ENCODE measurements around the gene LOX. TPM values are rescaled to one million over a fixed set of nuclear protein-coding genes. Genes with fewer than 3 reads are reported as not detected.
A peak's percentile ranks its signal among the peaks of the same experiment; 100 is the strongest.

LOX gene
- total and polyA plus RNA-seq, 9 of the 15 experiments (the other 6 are each of a cell fraction or from before 2014, with no cell fraction given), result 0.06 to 0.09 TPM; not detected in 7

DNA sequence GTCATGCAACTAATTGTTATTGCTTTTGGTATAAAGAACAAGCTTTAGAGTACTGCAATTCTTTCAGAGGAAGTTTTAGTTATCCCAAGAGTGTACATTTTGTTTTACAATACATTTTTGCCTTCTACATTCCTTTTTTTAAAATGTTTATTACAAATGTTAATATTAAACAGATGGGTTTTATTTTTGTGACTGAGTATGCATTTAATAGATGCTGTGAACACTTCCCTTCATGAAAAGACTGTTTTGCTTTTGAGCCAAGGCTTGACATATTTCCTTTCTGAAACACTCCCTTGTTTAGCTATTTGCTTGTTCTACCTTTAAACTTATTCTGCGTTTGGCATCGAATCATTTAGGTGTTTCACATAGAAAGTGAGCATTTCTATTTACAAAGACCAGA, 36.4 kb upstream of the LOX start:
- no peak for TF ChIP-seq KAT2B (IDR thresholded peaks at IDR 0.05; ENCODE audit: low read depth, low read length)
- TF ChIP-seq, protein P1, sequence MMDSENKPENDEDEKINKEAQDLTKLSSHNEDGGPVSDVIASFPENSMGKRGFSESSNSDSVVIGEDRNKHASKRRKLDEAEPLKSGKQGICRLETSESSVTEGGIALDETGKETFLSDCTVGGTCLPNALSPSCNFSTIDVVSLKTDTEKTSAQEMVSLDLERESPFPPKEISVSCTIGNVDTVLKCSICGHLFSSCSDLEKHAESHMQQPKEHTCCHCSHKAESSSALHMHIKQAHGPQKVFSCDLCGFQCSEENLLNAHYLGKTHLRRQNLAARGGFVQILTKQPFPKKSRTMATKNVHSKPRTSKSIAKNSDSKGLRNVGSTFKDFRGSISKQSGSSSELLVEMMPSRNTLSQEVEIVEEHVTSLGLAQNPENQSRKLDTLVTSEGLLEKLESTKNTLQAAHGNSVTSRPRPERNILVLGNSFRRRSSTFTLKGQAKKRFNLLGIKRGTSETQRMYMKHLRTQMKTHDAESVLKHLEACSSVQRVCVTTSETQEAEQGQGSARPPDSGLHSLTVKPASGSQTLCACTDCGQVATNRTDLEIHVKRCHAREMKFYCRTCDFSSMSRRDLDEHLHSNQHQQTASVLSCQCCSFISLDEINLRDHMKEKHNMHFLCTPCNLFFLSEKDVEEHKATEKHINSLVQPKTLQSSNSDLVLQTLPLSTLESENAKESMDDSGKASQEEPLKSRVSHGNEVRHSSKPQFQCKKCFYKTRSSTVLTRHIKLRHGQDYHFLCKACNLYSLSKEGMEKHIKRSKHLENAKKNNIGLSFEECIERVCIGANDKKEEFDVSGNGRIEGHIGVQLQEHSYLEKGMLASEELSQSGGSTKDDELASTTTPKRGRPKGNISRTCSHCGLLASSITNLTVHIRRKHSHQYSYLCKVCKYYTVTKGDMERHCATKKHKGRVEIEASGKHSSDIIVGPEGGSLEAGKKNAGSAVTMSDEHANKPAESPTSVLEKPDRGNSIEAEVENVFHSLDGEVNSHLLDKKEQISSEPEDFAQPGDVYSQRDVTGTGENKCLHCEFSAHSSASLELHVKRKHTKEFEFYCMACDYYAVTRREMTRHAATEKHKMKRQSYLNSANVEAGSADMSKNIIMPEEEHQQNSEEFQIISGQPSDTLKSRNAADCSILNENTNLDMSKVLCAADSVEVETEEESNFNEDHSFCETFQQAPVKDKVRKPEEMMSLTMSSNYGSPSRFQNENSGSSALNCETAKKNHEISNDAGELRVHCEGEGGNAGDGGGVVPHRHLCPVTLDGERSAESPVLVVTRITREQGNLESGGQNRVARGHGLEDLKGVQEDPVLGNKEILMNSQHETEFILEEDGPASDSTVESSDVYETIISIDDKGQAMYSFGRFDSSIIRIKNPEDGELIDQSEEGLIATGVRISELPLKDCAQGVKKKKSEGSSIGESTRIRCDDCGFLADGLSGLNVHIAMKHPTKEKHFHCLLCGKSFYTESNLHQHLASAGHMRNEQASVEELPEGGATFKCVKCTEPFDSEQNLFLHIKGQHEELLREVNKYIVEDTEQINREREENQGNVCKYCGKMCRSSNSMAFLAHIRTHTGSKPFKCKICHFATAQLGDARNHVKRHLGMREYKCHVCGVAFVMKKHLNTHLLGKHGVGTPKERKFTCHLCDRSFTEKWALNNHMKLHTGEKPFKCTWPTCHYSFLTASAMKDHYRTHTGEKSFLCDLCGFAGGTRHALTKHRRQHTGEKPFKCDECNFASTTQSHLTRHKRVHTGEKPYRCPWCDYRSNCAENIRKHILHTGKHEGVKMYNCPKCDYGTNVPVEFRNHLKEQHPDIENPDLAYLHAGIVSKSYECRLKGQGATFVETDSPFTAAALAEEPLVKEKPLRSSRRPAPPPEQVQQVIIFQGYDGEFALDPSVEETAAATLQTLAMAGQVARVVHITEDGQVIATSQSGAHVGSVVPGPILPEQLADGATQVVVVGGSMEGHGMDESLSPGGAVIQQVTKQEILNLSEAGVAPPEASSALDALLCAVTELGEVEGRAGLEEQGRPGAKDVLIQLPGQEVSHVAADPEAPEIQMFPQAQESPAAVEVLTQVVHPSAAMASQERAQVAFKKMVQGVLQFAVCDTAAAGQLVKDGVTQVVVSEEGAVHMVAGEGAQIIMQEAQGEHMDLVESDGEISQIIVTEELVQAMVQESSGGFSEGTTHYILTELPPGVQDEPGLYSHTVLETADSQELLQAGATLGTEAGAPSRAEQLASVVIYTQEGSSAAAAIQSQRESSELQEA (IDR thresholded peaks at IDR 0.05; ENCODE audit: low read depth), result no peak
- H3K27ac ChIP-seq (ENCODE audit: extremely low read depth, low read depth, low read length), result peak overlapping the region; percentile 98; the same call in 2 of the 3 replicates
- ChIA-PET CTCF (ENCODE audit: low intra/inter-chr PET ratio) (no interaction called here), POLR2A (interaction anchor here (1.1 to 4.4 kb wide), 3 partner anchors 12 to 21 kb away, joined by 3 to 28 read pairs (median 6); no protein-coding TSS in a partner anchor)
- intact Hi-C loops (cut with micrococcal nuclease), result no loop called here
- WGBS (ENCODE audit: insufficient coverage, low coverage, missing lambda C conversion rate), result 58% methylated on average over 2 of the region's 2 CpGs
- in situ Hi-C loops (cut with MboI), result no loop called here
- H3K9ac ChIP-seq (ENCODE audit: insufficient read depth in 1 of 2, low read depth in 2 of 2, low read length in 2 of 2), result peak overlapping the region in 1 of 2 experiments; percentile 74; a peak in 1 of 4 replicates
- H3K36me3 ChIP-seq (ENCODE audit: control insufficient read depth, insufficient read depth, low read length), result no peaks in the 10 kb centered on the region
- H3K4me3 ChIP-seq, result no peak overlapping the region
- no peaks in the 10 kb centered on the region for H3K79me2 ChIP-seq (ENCODE audit: control insufficient read depth, insufficient read depth, low read length)
- H3K4me1 ChIP-seq (replicated peaks in 1 of 2; ENCODE audit: control insufficient read depth in 2 of 2, insufficient read depth in 2 of 2, low read length in 2 of 2), result peaks cover 5 to 34% of the 10 kb centered on the region in 2 experiments; a peak in 4 of 5 replicates
- peak overlapping the region; percentile 56 for H2AFZ ChIP-seq (ENCODE audit: low read depth, low read length)
- no peaks in the 10 kb centered on the region for H3K27me3 ChIP-seq (ENCODE audit: control insufficient read depth in 2 of 2, insufficient read depth in 2 of 2, low read length in 2 of 2)
- H3K9me3 ChIP-seq (replicated peaks; ENCODE audit: control insufficient read depth, insufficient read depth, low read depth, low read length), result no peaks in the 10 kb centered on the region
- no peak overlapping the region; the same call in 1 of the 2 replicates for H3K4me2 ChIP-seq (ENCODE audit: insufficient read depth, low read length)
- ATAC-seq (no peak), DNase-seq (ENCODE audit: extremely low read depth in 1 of 4, low spot score in 3 of 4) (no peak), FAIRE-seq (no peak)
- H3K9me1 ChIP-seq (ENCODE audit: control insufficient read depth, insufficient read depth, low read length), result no peaks in the 10 kb centered on the region
- H4K20me1 ChIP-seq (replicated peaks; ENCODE audit: control insufficient read depth, insufficient read depth, low read length), result no peaks in the 10 kb centered on the region
- no TSS peak for BruUV-seq (replicated peaks)

Data from K562 (cell line).